ENCODE data around the gene NOX3. TPM values are rescaled to one million over a fixed set of nuclear protein-coding genes. Genes with fewer than 3 reads are reported as not detected.

NOX3 gene
- total and polyA plus RNA-seq, 2 experiments from 2014 or later = not detected

DNA sequence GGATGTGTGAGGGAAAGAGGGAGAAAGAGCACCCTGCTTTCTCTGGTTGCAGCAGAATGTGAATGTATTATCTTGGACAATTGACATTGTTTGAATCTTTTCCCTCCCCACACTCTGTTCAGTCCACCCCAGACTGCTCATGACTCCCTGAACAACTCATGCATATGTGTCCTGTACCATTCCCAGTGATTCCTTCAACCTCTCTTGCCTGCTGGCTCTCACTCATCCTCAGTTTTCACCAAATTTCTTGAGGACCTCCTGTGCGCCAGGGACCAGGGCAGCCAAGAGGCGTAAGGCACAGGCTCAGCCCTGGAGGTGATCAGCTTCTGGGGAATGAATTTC lies 5.4 kb downstream of the NOX3 start:
- no peaks in the 10 kb centered on the region for H3K27me3 ChIP-seq
- no peaks in the 10 kb centered on the region for H4K20me1 ChIP-seq (ENCODE audit: insufficient read depth, poor library complexity, severe bottlenecking)
- no peaks in the 10 kb centered on the region for H3K79me2 ChIP-seq
- no peaks in the 10 kb centered on the region for H3K9me3 ChIP-seq (ENCODE audit: low read depth)
- no peaks in the 10 kb centered on the region for H3K4me1 ChIP-seq (ENCODE audit: insufficient read depth)
- no peak for DNase-seq (ENCODE audit: low spot score)
- H2AFZ ChIP-seq = no peak overlapping the region
- no peak overlapping the region for H3K27ac ChIP-seq
- TF ChIP-seq, protein P1, sequence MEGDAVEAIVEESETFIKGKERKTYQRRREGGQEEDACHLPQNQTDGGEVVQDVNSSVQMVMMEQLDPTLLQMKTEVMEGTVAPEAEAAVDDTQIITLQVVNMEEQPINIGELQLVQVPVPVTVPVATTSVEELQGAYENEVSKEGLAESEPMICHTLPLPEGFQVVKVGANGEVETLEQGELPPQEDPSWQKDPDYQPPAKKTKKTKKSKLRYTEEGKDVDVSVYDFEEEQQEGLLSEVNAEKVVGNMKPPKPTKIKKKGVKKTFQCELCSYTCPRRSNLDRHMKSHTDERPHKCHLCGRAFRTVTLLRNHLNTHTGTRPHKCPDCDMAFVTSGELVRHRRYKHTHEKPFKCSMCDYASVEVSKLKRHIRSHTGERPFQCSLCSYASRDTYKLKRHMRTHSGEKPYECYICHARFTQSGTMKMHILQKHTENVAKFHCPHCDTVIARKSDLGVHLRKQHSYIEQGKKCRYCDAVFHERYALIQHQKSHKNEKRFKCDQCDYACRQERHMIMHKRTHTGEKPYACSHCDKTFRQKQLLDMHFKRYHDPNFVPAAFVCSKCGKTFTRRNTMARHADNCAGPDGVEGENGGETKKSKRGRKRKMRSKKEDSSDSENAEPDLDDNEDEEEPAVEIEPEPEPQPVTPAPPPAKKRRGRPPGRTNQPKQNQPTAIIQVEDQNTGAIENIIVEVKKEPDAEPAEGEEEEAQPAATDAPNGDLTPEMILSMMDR (IDR thresholded peaks at IDR 0.05; ENCODE audit: poor library complexity) = no peak
- no peak for TF ChIP-seq EZH2 (IDR thresholded peaks at IDR 0.05; ENCODE audit: borderline replicate concordance)
- TF ChIP-seq EZH2phosphoT487 (IDR thresholded peaks at IDR 0.05; ENCODE audit: low read depth, severe bottlenecking, unreplicated experiment) = no peak
- no peak overlapping the region for H3K4me3 ChIP-seq
- no peaks in the 10 kb centered on the region for H3K9me2 ChIP-seq (replicated peaks; ENCODE audit: insufficient read depth)
- no peak overlapping the region for H3K4me2 ChIP-seq
- no peaks in the 10 kb centered on the region for H3K36me3 ChIP-seq (replicated peaks; ENCODE audit: insufficient read depth, low read depth)
- WGBS (ENCODE audit: low lambda C conversion rate, missing lambda C conversion rate) = 100% methylated on average over 2 of the region's 2 CpGs

DNA sequence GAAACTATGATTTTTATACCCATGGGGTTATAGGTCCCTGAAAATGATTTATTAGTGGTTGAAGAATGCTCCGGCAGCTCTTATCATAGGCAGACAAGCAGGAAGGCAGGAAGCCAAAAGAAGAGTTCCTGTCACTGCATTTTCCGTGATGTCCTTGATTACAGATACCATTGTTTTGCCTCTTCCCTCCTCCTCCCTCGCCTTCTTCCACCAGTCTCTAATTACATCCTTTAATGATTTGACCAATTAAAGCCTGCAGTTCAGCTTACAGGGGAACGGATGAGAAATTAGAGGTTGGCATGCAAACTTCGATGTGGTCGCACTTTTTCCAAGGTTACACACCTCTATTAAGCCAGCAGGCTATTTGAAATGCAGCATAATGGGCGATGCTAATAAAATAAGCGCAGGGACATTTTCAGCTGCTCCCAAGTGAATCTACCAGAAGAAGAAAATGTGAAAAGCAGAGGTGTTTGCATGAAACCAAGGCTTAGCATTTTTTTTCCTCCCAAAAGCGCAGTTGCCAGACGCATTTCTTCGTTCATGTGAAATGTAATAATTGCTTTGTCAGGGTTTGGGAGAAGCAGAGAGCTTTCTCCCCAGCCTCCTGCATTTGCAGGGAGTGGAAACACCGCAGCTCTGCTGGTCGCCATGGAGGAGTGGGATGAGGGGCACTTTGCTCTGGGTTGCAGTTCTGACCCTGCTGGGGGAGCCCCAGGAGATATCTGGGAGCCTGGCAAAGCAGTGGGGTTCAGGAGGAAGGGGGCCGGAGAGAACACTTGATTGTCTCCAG lies 6.0 kb downstream of the NOX3 start:
- DNase-seq (ENCODE audit: low spot score) = no peak
- H2AFZ ChIP-seq = no peak overlapping the region
- H3K27ac ChIP-seq = no peak overlapping the region
- no peaks in the 10 kb centered on the region for H3K4me1 ChIP-seq (ENCODE audit: insufficient read depth)
- 70% methylated on average over 14 of the region's 14 CpGs for WGBS (ENCODE audit: low lambda C conversion rate, missing lambda C conversion rate)
- H3K36me3 ChIP-seq (replicated peaks; ENCODE audit: insufficient read depth, low read depth) = no peaks in the 10 kb centered on the region
- H3K4me2 ChIP-seq = no peak overlapping the region
- H3K4me3 ChIP-seq = no peak overlapping the region
- no peaks in the 10 kb centered on the region for H4K20me1 ChIP-seq (ENCODE audit: insufficient read depth, poor library complexity, severe bottlenecking)
- no peak for TF ChIP-seq EZH2 (IDR thresholded peaks at IDR 0.05; ENCODE audit: borderline replicate concordance)
- TF ChIP-seq, protein P1 (IDR thresholded peaks at IDR 0.05; ENCODE audit: poor library complexity) = no peak
- TF ChIP-seq EZH2phosphoT487 (IDR thresholded peaks at IDR 0.05; ENCODE audit: low read depth, severe bottlenecking, unreplicated experiment) = no peak
- H3K27me3 ChIP-seq = no peaks in the 10 kb centered on the region
- H3K9me3 ChIP-seq (ENCODE audit: low read depth) = no peaks in the 10 kb centered on the region
- H3K79me2 ChIP-seq = no peaks in the 10 kb centered on the region
- H3K9me2 ChIP-seq (replicated peaks; ENCODE audit: insufficient read depth) = no peaks in the 10 kb centered on the region

DNA sequence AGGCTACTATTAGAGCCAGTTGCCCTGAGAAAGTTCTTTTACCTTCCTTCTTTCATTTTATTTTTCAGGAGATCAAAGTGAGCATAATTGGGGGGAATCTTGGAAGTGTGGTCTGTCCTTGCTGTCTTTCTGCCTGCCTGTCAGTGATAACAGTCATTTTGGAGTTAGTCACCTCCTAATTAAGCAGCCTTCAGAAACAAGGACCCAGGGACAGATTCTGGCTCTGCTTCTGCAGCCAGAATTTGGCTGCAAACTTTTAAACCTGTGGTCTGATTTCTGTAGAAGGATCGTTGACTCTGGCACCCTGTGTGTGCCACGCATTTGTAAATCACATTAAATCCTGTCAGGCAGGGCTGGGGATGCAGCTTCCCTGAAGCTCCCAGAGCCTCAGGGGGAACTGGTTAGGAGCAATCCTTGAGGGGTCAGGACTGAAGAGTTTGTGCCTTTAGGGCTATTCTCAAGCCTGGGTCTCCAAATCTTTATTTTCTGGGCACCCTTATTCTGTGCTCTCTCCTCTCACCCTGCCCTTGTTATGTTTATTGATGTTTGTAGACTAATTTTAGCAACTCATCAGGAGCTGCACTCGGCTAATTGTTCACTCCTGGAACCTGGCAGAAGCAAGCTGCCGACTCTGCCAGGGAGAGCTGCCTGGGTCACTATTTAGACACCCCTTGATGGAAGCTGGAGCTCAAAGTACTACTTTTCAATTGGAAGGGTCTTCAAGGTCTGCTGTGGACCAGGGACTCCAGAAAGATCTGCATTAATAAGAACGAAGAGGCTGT lies 6.8 kb downstream of the NOX3 start:
- Histone ChIP-seq H3K4me2 (no peak overlapping the region), H3K9me2 (replicated peaks; ENCODE audit: insufficient read depth) (no peaks in the 10 kb centered on the region), H3K4me1 (ENCODE audit: insufficient read depth) (no peaks in the 10 kb centered on the region), H2AFZ (no peak overlapping the region), H3K36me3 (replicated peaks; ENCODE audit: insufficient read depth, low read depth) (no peaks in the 10 kb centered on the region), H3K79me2 (no peaks in the 10 kb centered on the region), H3K4me3 (no peak overlapping the region), H3K27ac (no peak overlapping the region), H3K27me3 (no peaks in the 10 kb centered on the region), H4K20me1 (ENCODE audit: insufficient read depth, poor library complexity, severe bottlenecking) (no peaks in the 10 kb centered on the region), H3K9me3 (ENCODE audit: low read depth) (no peaks in the 10 kb centered on the region)
- no peak for DNase-seq (ENCODE audit: low spot score)
- TF ChIP-seq, protein P1 (IDR thresholded peaks at IDR 0.05; ENCODE audit: poor library complexity) = no peak
- TF ChIP-seq EZH2 (IDR thresholded peaks at IDR 0.05; ENCODE audit: borderline replicate concordance) = no peak
- TF ChIP-seq EZH2phosphoT487 (IDR thresholded peaks at IDR 0.05; ENCODE audit: low read depth, severe bottlenecking, unreplicated experiment) = no peak
- WGBS (ENCODE audit: low lambda C conversion rate, missing lambda C conversion rate) = 48% methylated on average over 5 of the region's 5 CpGs
